Measurements from ENCODE around the gene OR2K2.
"Not testable (repeated sequence)": the region's sequence is repeated elsewhere in the genome, so short reads cannot be mapped to it uniquely, and the experiment has no call there.

DNA sequence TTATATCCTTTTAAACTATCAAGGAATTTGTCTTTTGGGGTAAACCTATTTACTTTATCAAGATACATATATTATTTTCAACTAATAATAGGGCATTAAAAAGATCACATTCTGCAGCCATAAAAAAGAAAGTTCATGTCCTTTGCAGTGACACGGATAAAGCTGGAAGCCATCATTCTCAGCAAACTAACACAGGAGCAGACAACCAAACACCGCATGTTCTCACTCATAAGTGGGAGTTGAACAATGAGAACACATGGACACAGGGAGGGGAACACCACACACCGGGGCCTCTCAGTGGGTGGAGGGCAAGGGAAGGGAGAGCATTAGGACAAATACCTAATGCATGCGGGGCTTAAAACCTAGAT, 30.4 kb downstream of the OR2K2 start:
- not testable (repeated sequence) for TF ChIP-seq POLR2A (IDR thresholded peaks at IDR 0.05; ENCODE audit: low read depth, low read length); POLR2AphosphoS5 (IDR thresholded peaks at IDR 0.05; ENCODE audit: low read depth, low read length); TAF1 (IDR thresholded peaks at IDR 0.05; ENCODE audit: borderline replicate concordance, low read depth, low read length)
